LoVo (cell line): ENCODE results near the gene TBPL1.
"Not testable (repeated sequence)": the region's sequence is repeated elsewhere in the genome, so short reads cannot be mapped to it uniquely, and the experiment has no call there.

Source experiments
- DNase-seq: peaks from one replicate; pipeline ENCODE4 v3.0.0-alpha.2; 2016; ENCODE audit warnings: low spot score

The TBPL1 gene

GRCh38 chr6:133953634-133954415 lies 801 bp downstream of the TBPL1 start:
- DNase-seq = no peak

- DNase-seq = no peak
Observed at GRCh38 chr6:133954657-133955576, 1.9 kb downstream of the TBPL1 start.

DNA sequence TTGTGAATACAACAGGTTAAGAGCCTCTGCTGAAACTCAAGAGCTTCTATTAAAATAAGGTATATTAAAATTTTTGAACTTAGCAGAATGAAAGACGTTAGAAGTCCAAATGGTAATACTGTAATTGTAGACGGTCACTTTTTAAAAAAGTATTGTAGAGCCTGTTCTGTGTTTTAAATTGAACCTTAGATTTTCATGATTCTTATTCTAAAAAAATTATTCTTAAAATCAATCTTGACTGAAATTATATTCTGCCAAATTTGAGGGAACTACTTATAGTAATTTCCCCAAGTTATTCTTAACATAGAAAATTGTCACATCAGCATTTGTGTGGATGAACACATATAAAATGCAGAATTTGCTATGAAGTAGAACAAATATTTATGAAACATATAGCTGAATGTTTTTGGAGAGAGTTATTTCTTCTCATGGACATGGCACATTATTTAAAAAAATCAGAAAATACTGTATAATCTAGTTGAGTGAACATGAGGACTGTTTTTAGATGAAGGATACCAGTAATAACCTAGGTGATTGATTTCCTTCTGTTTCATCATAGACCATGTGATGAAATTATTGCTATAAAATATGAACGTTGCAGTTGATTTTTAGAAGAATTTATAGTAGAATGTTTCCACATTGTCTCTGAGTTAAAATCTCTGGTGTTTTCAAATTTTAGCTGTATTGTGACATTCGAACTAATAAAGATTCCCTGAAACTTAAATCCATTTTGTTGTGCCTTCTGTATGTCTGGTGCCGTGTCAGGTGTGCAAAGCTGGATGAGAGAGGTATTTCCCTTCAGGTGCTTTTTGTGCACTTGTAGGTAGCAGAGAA lies 2.8 kb downstream of the TBPL1 start:
- no peak for DNase-seq

GRCh38 chr6:133956416-133957049 lies 3.5 kb downstream of the TBPL1 start:
- DNase-seq = no peak

DNA sequence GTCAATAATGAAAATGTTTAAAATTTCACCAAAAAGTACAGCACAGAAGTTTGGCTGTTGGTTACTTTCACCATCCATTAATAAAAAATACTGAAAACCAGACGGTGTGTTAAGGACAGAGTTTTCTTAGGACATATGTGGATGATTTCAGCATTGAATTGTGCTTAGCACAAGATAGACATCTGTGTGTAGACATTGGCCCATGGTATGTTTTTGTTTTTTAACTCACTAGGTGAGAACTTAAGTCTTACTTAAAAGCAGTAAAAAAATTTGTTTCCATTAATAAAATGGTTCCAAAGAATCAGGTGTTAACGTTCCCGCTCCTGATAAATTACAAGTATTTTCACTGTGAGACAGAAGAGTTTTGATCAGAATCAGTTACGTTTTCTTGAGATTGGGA lies 4.2 kb downstream of the TBPL1 start:
- DNase-seq = no peak

DNA sequence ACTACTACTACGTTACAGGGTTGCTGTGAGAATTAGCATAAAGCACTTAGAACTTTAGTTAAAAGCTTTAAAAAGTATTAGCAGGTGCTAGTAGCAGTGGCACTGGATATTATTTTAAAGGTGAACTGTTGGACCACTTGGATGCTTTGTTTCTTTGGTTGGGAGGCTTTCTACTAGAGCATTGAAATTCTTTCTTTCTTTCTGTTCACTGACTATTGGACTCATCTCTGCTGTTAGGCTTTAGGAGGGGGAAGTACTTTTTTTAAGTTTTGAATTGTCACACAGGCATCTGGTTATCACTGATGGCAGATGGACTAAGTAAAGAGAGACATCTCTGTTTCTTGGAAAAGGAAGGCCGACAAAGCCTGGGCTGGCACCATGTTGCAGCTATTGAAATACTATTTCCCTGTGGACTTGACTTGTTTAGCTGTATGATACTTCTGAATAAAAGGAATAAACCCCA lies 4.8 kb downstream of the TBPL1 start:
- no peak for DNase-seq

DNA sequence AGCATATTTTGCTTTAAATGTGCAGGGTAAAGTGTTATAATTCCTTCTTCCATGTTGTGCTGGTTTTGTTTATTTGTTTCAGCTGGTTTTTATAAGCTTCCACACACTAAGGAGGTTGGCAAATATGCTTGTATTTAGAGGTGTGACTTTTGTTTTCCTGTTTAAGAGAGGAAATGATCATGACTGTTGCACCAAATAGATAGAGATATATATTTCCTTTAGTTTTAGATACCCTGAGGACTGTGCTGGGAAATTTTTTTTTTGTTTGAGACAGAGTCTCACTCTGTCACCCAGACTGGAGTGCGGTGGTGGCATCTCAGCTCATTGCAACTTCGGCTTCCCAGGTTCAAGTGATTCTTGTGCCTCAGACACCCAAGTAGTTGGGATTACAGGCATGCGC lies 5.8 kb downstream of the TBPL1 start:
- DNase-seq = no peak

- DNase-seq = no peak
Observed at GRCh38 chr6:133959667-133960368, 6.8 kb downstream of the TBPL1 start.

GRCh38 chr6:133961831-133962230 lies 8.8 kb downstream of the TBPL1 start:
- no peak for DNase-seq

DNA sequence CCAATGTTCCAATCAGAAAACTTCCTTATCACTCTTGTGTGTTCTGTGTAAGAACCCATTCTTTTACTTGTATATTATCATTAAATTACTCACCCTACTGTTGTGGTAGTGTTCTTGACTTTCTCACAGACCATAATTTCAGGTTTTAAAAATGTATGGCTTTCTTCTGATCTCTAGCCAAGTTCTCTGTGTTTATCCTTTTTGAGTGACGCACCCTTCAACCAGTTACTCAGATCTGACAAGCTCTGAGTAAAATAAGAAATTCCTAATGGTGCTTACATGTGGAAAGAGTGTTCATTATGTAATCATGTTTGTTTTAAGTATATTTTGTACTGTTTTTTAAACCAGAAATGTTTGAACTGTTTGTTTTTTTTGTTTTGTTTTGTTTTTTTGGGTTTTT lies 11.0 kb downstream of the TBPL1 start:
- DNase-seq = no peak

DNA sequence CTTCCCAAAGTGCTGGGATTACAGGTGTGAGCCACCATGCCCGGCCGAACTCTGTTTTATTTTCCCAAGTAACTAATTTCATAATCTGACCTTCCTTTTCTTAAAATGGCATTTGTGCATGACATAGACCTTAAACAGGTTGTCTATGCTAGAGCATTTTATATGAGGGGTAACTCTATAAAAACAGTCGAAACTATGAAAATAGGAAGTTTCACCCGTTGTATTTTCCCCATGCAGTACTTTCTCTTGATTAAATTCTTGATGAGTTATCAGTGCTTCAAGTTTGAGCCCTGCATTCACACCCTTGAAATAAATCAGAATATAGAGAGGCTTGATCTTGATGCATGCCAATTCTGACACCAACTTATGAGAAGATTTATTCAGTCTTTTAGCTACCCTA lies 11.7 kb downstream of the TBPL1 start:
- DNase-seq = no peak

GRCh38 chr6:133965817-133966360 lies 12.9 kb downstream of the TBPL1 start:
- DNase-seq = no peak

GRCh38 chr6:133966654-133967329 lies 13.8 kb downstream of the TBPL1 start:
- DNase-seq = no peak

DNA sequence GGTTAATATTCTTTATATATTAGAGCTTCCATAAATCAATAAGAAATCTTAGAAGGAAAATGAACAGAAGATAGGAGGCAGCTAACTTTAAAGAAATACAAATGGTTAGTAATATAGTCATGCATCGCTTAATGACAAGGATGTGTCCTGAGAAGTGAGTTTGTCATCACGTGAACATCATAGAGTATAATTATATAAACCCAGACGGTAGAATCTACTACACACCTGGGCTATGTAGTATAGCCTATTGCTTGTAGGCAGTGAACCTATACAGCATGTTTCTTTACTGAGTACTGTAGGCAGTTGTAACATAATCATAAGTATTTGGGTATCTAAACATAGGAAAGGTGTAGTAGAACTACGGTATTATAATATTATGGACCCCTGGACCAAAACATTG lies 14.3 kb downstream of the TBPL1 start:
- no peak for DNase-seq

DNA sequence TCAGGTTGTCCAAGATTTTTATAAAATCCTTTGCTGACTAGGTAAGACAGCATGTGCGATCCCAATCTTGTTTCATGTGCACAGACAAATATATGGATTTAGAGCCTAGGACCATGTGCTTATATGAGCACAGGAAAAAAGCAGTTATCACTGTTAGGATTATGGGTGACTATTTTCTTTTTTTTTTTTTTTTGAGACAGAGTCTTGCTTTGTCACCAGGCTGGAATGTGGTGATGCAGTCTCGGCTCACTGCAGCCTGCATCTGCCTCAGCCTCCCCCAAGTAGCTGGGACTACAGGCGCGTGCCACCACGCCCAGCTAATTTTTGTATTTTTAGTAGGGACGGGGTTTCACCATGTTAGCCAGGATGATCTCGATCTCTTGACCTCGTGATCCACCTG lies 14.8 kb downstream of the TBPL1 start:
- not testable (repeated sequence) for DNase-seq

GRCh38 chr6:133969285-133969920 lies 16.4 kb downstream of the TBPL1 start:
- DNase-seq = no peak

DNA sequence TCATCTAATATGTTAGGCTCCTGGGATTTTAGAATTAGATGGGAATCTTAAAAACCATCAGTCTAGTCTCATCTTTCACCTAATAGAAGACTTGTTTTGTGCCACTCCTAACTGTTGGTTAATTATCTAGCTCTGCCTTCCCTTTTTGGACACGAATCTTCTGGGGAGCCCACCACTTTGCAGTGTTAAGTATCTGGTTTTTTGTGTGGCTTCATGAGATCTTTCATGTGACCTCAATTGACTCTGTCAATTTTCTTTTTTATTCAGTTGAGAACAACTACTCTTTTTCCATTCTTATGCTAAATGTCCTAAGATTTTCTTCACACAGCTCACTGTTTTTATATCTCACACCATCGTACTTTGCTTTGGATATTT lies 16.9 kb downstream of the TBPL1 start:
- no peak for DNase-seq

GRCh38 chr6:133971861-133972260 lies 18.8 kb downstream of the TBPL1 start:
- DNase-seq = no peak

- no peak for DNase-seq
Observed at GRCh38 chr6:133972388-133972787, 19.4 kb downstream of the TBPL1 start.
